Epithelial cell of esophagus (primary cell): Measurements from ENCODE around the gene RGPD4.

ENCODE experiments used
- DNase-seq: peaks from one replicate; pipeline ENCODE4 v3.0.0; 2010; ENCODE audit warnings: low read depth
- H3K4me3 ChIP-seq: 2 replicates; pipeline ENCODE4 v1.5.1; 2011; ENCODE audit warnings: mild to moderate bottlenecking, low read length, control low read depth
- CTCF ChIP-seq: IDR thresholded peaks from 2 replicates; pipeline ENCODE4 v1.5.1; 2011; ENCODE audit warnings: low read depth, mild to moderate bottlenecking, low read length, control low read depth, inconsistent platforms; ENCODE audit not compliant: insufficient read depth; ENCODE audit errors: missing control alignments

Gene RGPD4

GRCh38 chr2:107807988-107808387 is 18.7 kb upstream of the RGPD4 start:
- no peak for TF ChIP-seq CTCF
- no peak overlapping the region for H3K4me3 ChIP-seq
- DNase-seq, result no peak

GRCh38 chr2:107808959-107809358 is 17.7 kb upstream of the RGPD4 start:
- TF ChIP-seq CTCF, result no peak
- peak; percentile 58 for DNase-seq
- H3K4me3 ChIP-seq, result no peak overlapping the region

- TF ChIP-seq CTCF, result no peak
- H3K4me3 ChIP-seq, result no peak overlapping the region
- no peak for DNase-seq
These were observed 16.9 kb upstream of the RGPD4 start for GRCh38 chr2:107809835-107810234.

GRCh38 chr2:107810734-107811133 is 16.0 kb upstream of the RGPD4 start:
- DNase-seq, result no peak
- H3K4me3 ChIP-seq, result no peak overlapping the region
- no peak for TF ChIP-seq CTCF

- no peak overlapping the region for H3K4me3 ChIP-seq
- DNase-seq, result peak; percentile 47
- no peak for TF ChIP-seq CTCF
These were observed 15.3 kb upstream of the RGPD4 start for GRCh38 chr2:107811411-107811810.

- no peak for DNase-seq
- no peak overlapping the region for H3K4me3 ChIP-seq
- no peak for TF ChIP-seq CTCF
These were observed 14.7 kb upstream of the RGPD4 start for GRCh38 chr2:107812006-107812405.

- no peak for TF ChIP-seq CTCF
- no peak overlapping the region for H3K4me3 ChIP-seq
- no peak for DNase-seq
These were observed 9.3 kb upstream of the RGPD4 start for GRCh38 chr2:107817378-107817777.
